Liver (tissue), 9 donors: ENCODE data around the gene PCDH15. TPM values are rescaled to one million over a fixed set of nuclear protein-coding genes. Genes with fewer than 3 reads are reported as not detected.

ENCODE experiments used
- DNase-seq: peaks from one replicate; pipeline ENCODE4 v3.0.0-alpha.2; 2017; ENCODE audit warnings: low spot score
- H3K27ac ChIP-seq, 2 donors: one replicate each; pipeline ENCODE4 v1.7.0; 2013; ENCODE audit warnings: inconsistent platforms in 2 of 2, low read length in 2 of 2, control low read depth in 1 of 2, low read depth in 1 of 2, mild to moderate bottlenecking in 1 of 2
- H3K27me3 ChIP-seq, 4 donors: one replicate each; pipeline versions ENCODE4 v1.6.1 to v1.7.0; 2013; ENCODE audit warnings: low read length in 3 of 4, inconsistent platforms in 1 of 4, mild to moderate bottlenecking in 1 of 4, moderate library complexity in 1 of 4; ENCODE audit not compliant: control insufficient read depth in 4 of 4, insufficient read depth in 4 of 4
- H3K36me3 ChIP-seq, 4 donors: one replicate each; pipeline versions ENCODE4 v1.6.1 to v1.7.0; 2013; ENCODE audit warnings: low read length in 3 of 4, mild to moderate bottlenecking in 3 of 4, low read depth in 1 of 4, moderate library complexity in 1 of 4; ENCODE audit not compliant: control insufficient read depth in 4 of 4, insufficient read depth in 3 of 4
- H3K4me1 ChIP-seq, 4 donors: one replicate each; pipeline versions ENCODE4 v1.6.1 to v1.7.0; 2013; ENCODE audit warnings: low read length in 3 of 4, mild to moderate bottlenecking in 3 of 4, moderate library complexity in 1 of 4; ENCODE audit not compliant: control insufficient read depth in 4 of 4, insufficient read depth in 4 of 4
- H3K4me3 ChIP-seq, 3 donors: one replicate each; pipeline versions ENCODE4 v1.6.1 to v1.7.0; 2013; ENCODE audit warnings: low read length in 3 of 3, control low read depth in 1 of 3, low read depth in 1 of 3, mild to moderate bottlenecking in 1 of 3
- H3K9ac ChIP-seq, 2 donors: one replicate each; pipeline ENCODE4 v1.7.0; 2013; ENCODE audit warnings: low read length in 2 of 2, mild to moderate bottlenecking in 2 of 2, moderate library complexity in 2 of 2, control low read depth in 1 of 2, low read depth in 1 of 2
- H3K9me3 ChIP-seq, 4 donors: one replicate each; pipeline versions ENCODE4 v1.6.1 to v1.7.0; 2013; ENCODE audit warnings: low read length in 3 of 4; ENCODE audit not compliant: control insufficient read depth in 4 of 4
- ATF3 ChIP-seq: IDR thresholded peaks from 2 replicates; pipeline ENCODE4 v1.6.1; 2016; ENCODE audit warnings: antibody characterized with exemption
- CTCF ChIP-seq: fragments of 150-350 bp; IDR thresholded peaks from 2 replicates; pipeline ENCODE4 v1.5.1; 2017; ENCODE audit warnings: improper control_type of control experiment, low read depth, low read length; ENCODE audit not compliant: missing input control
- EGR1 ChIP-seq, 2 donors: IDR thresholded peaks; 2 replicates each; pipeline ENCODE4 v1.6.1; 2016 to 2018; ENCODE audit warnings: antibody characterized with exemption in 2 of 2, low read depth in 2 of 2
- FOXA1 ChIP-seq: IDR thresholded peaks from 2 replicates; pipeline ENCODE4 v1.6.1; 2016; ENCODE audit warnings: antibody characterized with exemption
- FOXA2 ChIP-seq: IDR thresholded peaks from 2 replicates; pipeline ENCODE4 v1.6.1; 2016; ENCODE audit warnings: antibody characterized with exemption
- GABPA ChIP-seq, 2 donors: IDR thresholded peaks in 1 of 2; conservative IDR thresholded peaks in 1 of 2; 2 replicates each; pipeline ENCODE4 v1.6.1; 2016; ENCODE audit warnings: antibody characterized with exemption in 2 of 2, mild to moderate bottlenecking in 1 of 2, moderate library complexity in 1 of 2
- HNF4A ChIP-seq, 2 donors: conservative IDR thresholded peaks; 2 replicates each; pipeline ENCODE4 v1.6.1; 2016; ENCODE audit warnings: antibody characterized with exemption in 2 of 2, mild to moderate bottlenecking in 2 of 2
- HNF4G ChIP-seq: IDR thresholded peaks from 2 replicates; pipeline ENCODE4 v1.6.1; 2016; ENCODE audit warnings: antibody characterized with exemption
- JUND ChIP-seq, 2 donors: IDR thresholded peaks; 2 replicates each; pipeline ENCODE4 v1.6.1; 2016; ENCODE audit warnings: antibody characterized with exemption in 2 of 2
- MAX ChIP-seq: IDR thresholded peaks from 2 replicates; pipeline ENCODE4 v1.6.1; 2016; ENCODE audit warnings: antibody characterized with exemption
- NR2F2 ChIP-seq: IDR thresholded peaks from 2 replicates; pipeline ENCODE4 v1.6.1; 2016; ENCODE audit warnings: antibody characterized with exemption
- RAD21 ChIP-seq, 2 donors: IDR thresholded peaks; 2 replicates each; pipeline ENCODE4 v1.6.1; 2016; ENCODE audit warnings: antibody characterized with exemption in 2 of 2, mild to moderate bottlenecking in 2 of 2
- REST ChIP-seq: IDR thresholded peaks from 2 replicates; pipeline ENCODE4 v1.6.1; 2016; ENCODE audit warnings: antibody characterized with exemption, mild to moderate bottlenecking
- RXRA ChIP-seq, 2 donors: IDR thresholded peaks; 2 replicates each; pipeline ENCODE4 v1.6.1; 2017 to 2018; ENCODE audit warnings: antibody characterized with exemption in 2 of 2, mild to moderate bottlenecking in 1 of 2
- SP1 ChIP-seq: IDR thresholded peaks from 2 replicates; pipeline ENCODE4 v1.6.1; 2018; ENCODE audit warnings: antibody characterized with exemption, mild to moderate bottlenecking
- TAF1 ChIP-seq: conservative IDR thresholded peaks from 2 replicates; pipeline ENCODE4 v1.6.1; 2016; ENCODE audit warnings: antibody characterized with exemption, mild to moderate bottlenecking
- YY1 ChIP-seq: IDR thresholded peaks from 2 replicates; pipeline ENCODE4 v1.6.1; 2016; ENCODE audit warnings: antibody characterized with exemption, mild to moderate bottlenecking
- WGBS: extraction: QIAGEN DNeasy Blood & Tissue Kit; methylation state at CpG from one replicate; pipeline ENCODE4 v1.1.7; 2013; 5-methylcytosine and 5-hydroxymethylcytosine counted together
- polyA plus RNA-seq, 2 donors: library from polyadenylated mRNA; stranded (reverse) in 1 of 2; unstranded in 1 of 2; fragments of 200-250 nt in 1 of 2; fragments of >200 nt in 1 of 2; fragmentation: Nextera tagmentation in 1 of 2; extraction: Ambion mirVana in 1 of 2; gene quantifications; one replicate each; pipeline versions ENCODE4 v1.2.1 to v1.2.3, GENCODE V29; 2013 to 2015
- total RNA-seq, 2 donors: library from RNA; depleted of rRNA; stranded (reverse); fragments of >200 nt; gene quantifications; one replicate each; pipeline ENCODE4 v1.2.3, GENCODE V29; 2014
- donor health status: healthy.
- donor health status: healthy.
- donor health status: healthy.
- donor health status: healthy.
- donor health status: healthy.

Gene PCDH15
- total and polyA plus RNA-seq, 4 donors, result 0.05 TPM; not detected in 3

- H3K4me3 ChIP-seq, result no peak overlapping the region
- 35% methylated on average over 3 of the region's 3 CpGs for WGBS
- H3K27ac ChIP-seq, result no peak overlapping the region
- TF ChIP-seq RXRA (IDR thresholded peaks at IDR 0.05) (no peak), HNF4A (conservative IDR thresholded peaks at IDR 0.05) (no peak), YY1 (no peak), EGR1 (IDR thresholded peaks at IDR 0.05; ENCODE audit: low read depth in 2 of 2) (no peak), TAF1 (no peak), HNF4G (no peak), SP1 (no peak), MAX (no peak), CTCF (no peak), JUND (IDR thresholded peaks at IDR 0.05) (no peak)
- no peaks in the 10 kb centered on the region for H3K36me3 ChIP-seq
- no peaks in the 10 kb centered on the region for H3K4me1 ChIP-seq
- DNase-seq, result no peak
- no peak overlapping the region for H3K9ac ChIP-seq
- no peaks in the 10 kb centered on the region for H3K9me3 ChIP-seq
- H3K27me3 ChIP-seq, result no peaks in the 10 kb centered on the region
Observed at GRCh38 chr10:54550016-54550415, 251.0 kb downstream of the PCDH15 start.

GRCh38 chr10:54531296-54531695 is 269.7 kb downstream of the PCDH15 start:
- no peak overlapping the region for H3K9ac ChIP-seq
- no peaks in the 10 kb centered on the region for H3K4me1 ChIP-seq
- TF ChIP-seq HNF4A (conservative IDR thresholded peaks at IDR 0.05) (no peak), GABPA (IDR thresholded peaks at IDR 0.05 in 1 of 2, conservative IDR thresholded peaks at IDR 0.05 in 1 of 2) (no peak), NR2F2 (no peak), ATF3 (no peak), MAX (no peak), RAD21 (IDR thresholded peaks at IDR 0.05) (no peak), REST (no peak), YY1 (no peak), RXRA (IDR thresholded peaks at IDR 0.05) (no peak), CTCF (no peak), JUND (IDR thresholded peaks at IDR 0.05) (no peak), FOXA2 (no peak), FOXA1 (no peak)
- DNase-seq, result no peak
- H3K27me3 ChIP-seq, result no peaks in the 10 kb centered on the region
- H3K27ac ChIP-seq, result no peak overlapping the region
- H3K4me3 ChIP-seq, result no peak overlapping the region
- WGBS, result 76% methylated on average over 3 of the region's 3 CpGs
- no peaks in the 10 kb centered on the region for H3K9me3 ChIP-seq
- no peaks in the 10 kb centered on the region for H3K36me3 ChIP-seq
